ENCODE measurements around the gene OSCP1.

The OSCP1 gene

DNA sequence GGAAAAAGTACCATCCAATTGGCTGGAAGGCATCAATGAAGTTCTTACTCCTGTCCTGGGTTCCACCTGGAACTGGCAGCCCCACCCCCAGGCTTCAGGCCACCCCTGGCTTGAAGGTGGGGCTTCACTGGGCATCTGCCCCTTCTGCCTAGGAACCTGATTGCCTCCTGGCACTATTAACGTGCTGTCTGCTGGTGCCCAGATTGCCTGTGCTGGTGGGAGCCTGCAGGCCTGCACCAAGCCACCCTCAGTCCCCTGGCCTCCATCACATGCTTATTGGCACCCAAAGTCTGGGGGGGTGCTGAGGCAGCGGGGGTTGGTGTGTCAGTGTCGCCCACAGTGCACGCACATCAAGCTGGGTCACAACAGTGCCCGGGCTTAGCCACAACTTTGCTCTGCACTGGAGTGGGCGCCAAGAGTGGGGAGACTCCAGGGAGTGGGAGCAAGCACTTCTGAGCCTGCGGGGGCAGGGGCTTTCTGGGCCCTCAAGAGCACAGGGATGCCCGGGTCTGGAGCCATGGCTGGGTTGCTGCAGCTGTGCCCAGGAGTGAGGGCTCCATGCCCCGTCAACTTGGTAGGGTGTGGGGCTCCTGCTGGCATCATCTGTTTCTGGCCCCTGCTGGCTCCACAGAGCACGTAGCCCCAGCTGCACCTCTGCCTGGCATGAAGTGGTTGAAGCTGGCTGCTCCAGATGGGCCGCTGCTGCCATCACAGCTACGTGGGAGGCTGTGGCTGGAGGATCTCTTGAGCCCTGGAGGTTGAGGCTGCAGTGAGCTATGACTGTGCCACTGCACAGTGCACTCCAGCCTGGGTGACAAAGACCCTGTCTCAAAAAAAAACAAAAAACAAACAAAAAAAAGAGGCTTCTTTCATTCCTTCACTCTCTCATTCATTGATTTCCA is 48.4 kb downstream of the OSCP1 start:
- DNase-seq (ENCODE audit: low read depth): no peak

DNA sequence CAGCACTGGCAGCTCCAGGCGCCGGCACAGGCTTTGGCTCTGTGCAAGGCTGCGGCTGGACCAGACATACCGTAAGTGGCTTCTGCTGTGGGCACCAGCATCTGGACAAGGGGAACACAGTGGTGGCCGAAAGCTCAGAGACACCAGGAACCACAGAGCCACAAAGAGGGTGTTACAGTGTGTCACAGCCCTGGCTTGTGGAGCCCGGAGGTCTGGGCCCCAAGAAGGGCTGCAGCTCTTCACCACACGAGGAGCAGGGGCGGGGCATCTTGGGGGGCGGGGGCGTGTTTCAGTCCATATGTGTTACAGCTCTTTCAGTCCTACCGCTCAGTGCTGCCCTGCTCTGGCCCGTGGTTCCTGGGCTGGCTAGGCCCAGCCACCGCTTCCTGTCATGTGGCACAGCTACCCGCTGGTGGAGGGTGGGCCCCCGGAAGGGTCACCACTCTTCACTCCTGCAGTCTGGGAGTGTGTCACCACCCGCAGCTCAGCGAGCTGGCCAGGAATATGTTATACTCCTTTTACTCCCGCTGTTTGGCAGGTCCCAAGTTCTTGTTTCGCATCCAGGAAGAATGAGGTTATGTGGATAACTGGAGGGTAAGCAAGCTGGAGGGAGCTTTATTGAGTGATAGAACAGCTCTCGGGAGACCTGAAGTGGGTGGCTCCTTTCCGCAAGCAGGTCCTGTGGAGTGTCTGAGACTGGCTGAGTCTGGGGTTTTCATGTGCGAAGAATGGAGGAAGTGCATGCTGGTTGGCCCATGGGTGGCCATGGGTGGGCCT is 49.2 kb downstream of the OSCP1 start:
- DNase-seq (ENCODE audit: low read depth): peak; percentile 28

DNA sequence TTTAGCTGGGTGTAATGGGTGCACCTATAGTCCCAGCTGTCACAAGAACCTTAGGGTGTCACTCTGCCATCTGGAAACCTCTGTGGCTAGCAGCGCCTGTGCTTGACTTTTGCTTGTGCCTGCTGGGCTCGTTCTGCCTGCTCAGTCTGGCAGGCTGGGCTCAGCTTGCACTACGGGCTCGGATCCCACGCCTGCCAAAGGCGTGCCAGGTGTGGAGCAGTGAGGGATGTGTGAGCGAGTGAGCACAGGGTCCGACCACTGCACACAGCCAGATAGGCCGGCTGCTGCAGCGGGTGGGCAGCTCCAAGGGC is 49.8 kb downstream of the OSCP1 start:
- DNase-seq (ENCODE audit: low read depth): no peak

DNA sequence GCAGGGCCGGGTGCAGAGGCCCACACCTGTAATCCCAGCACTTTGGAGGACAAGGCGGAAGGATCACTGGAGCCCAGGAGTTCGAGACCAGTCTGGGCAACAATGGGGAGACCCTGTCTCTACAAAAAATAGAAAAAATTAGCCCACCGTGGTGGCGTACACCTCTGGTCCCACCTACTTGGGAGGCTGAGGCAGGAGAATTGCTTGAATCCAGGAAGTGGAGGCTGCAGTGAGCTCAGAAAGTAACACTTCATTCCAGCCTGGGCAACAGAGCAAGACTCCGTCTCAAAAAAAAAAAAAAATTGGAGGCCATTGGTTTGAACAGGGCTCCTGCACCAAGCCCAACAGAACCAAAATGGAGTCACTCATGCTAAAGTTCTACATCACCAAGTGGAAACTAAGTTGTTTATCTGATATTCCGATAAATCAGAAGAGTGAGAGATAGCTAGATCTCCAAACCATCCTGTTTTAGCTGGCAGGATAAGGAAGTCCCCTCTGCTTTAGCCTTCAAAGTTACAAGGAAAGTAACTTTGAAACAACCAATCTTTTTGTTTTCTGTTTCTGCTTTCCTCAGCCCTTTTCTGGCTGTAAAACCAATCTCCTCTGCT is 51.8 kb downstream of the OSCP1 start:
- no peak for DNase-seq (ENCODE audit: low read depth)

DNA sequence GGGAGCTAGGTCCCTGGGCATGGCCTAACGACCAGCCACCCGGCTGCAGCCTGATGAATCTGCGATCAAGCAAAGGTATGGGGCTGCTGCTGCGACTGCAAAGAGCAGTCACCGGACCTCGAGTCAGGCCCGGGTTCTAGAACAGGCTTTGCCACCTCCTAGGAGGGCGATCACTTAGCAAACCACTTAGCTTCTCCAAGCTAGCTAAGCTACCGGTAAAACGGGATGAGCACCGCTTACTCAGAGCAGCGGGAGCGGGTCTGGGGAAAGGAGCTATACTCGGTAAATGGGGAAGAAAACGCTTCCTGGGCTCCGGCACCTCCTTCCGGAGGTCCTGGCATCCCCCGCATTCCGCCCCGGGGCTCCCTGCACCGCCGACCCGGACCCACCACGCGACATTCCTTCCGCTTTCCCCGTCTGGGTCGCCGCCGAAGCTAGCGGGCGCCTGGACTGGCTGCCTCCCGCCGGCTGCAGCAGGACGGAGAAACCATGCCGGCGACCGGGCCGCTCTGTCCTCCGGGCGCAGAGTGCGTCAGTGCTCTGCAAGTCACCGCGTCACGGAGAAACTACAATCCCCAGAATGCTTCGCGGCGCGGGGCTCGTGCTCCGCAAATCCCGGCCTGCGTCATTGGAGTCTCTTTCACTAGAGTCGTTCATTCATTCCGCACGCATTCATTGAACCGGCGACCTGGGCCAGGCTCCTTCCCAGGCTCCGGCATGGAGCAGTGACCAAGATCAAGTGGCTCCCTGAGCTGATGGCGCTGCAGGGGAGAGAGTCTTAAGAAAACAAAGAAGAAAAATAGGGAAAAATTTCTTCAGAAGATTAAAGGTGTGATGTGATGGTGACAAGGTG is 52.6 kb downstream of the OSCP1 start, which contains the start of gene LSM10:
Gene LSM10 (minus strand): TSS at position 531 of the 853 bp plus-strand sequence. CDS start 3,779 bp downstream, outside the sequence.
- DNase-seq (ENCODE audit: low read depth): peak; percentile 87

DNA sequence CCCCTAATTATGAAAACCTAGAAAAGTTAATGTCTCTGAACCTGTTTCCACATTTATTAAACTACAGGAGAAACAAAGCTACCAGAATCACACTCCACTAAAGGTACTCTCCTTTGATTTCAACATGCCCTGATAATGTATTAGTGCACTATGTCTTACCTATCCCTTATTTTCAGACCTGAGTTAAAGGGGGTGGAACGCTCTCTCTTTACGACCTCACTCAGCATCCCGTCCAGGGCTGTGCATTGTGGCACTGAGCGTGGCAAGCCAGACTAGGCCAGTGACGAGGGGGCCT is 53.2 kb downstream of the OSCP1 start:
- DNase-seq (ENCODE audit: low read depth): peak; percentile 12

DNA sequence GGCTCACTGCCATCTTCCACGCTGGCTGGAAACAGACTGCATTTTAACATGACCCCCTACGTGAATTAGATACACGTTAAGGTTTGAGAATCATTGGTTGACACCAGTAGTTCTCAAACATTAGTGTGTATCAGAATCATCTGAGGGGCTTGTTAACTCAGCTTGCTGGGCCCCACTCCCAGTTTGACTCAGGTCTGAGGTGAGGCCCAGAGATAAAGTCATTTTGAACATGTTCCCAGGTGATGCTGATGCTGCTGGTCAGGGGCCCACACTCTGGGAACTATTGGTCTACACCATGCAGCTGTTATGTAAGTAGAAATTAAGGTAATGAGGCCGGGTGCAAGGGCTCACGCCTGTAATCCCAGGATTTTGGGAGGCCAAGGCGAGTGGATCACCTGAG is 53.9 kb downstream of the OSCP1 start:
- no peak for DNase-seq (ENCODE audit: low read depth)

DNA sequence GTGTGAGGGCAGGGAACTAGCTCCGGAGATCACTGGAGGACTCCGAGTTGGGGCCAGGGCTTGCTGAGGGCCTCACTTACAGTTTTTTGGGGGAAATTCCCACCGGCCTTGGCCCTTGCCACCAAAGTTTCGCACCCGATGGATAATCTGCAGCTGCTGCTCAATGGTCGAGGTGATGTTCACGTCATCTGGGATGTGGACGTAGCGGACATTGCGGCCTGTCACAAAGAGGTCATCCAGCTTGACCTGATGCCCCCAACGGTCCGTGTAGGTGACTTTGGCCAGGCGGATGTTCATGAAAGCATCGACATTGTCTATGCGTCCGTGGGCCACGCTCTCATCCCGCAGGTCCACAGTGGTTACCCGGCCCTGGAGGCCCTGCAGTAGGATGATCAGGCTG is 56.6 kb downstream of the OSCP1 start:
- DNase-seq (ENCODE audit: low read depth): no peak

DNA sequence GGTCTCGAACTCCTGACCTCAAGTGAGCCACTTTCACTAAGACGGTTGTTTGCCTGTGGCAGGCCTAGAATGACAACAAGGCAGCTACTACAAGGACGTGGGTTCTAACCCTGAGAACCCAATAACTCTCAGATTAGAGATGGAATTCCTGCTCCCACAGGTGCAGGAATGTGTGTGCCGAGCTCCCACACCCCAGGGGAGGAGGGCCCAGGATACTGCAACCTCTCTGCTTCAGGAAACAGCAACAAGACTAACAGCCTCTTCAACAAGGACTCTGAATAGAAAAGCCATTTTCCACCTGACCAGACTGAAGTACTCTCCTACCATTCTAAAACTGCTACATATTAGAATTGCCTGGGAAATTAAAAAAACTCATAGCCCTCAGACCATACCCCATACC is 57.4 kb downstream of the OSCP1 start:
- no peak for DNase-seq (ENCODE audit: low read depth)

DNA sequence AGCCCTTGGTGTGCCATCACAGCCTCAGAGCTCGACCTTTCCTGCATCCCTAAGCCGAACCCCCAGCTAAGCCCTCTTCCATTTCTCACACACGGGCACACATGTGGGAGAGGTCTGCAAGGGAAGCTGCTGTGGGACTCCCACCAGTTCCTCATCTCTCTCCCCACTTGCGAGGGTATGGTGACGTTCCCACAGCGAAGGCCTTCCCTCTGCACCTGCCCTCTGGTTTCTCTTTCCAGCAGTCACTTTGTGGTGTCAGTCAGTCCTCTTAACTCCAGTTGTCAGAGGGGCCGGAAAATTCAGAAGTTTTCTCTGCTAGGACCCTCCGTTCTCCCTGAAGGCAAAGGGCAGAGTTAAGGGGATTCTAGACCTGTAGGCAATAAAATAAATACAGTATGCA is 59.0 kb downstream of the OSCP1 start:
- DNase-seq (ENCODE audit: low read depth): no peak

DNA sequence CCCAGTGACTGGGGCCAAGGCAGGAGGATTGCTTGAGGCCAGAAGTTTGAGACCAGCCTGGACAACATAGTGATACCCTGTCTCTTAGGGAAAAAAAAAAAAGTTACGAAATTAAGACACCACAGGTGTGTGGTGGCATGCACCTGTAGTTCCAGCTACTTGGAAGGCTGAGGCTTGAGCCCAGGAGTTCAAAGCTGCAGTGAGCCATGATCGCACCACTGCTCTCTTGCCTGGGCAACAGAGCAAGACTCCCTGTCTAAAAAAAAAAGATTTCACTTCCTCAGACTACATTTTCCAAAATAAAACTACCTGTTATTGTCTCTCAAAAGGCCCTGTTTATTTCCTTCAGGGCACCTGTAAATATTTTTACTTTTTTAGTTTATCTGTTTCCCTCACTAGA is 59.8 kb downstream of the OSCP1 start:
- no peak for DNase-seq (ENCODE audit: low read depth)

DNA sequence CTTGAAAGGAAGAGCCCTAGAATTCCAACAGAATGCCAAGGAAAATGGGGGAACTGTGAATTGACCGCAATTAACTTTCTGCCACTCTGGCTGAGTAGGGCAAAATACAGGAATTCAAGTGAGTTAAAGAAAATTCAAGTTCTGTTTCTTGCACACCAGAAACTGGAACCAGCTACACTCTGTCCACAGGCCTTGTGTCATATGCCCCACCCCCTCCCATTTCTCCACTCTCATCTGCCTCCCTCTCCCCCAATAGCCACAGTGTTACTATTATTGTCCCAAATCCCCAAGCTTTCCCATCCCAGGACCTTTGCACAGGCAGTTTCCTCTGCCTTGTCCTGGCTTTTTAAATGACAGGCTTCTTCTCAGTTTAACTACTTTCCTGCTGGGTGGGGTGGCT is 60.3 kb downstream of the OSCP1 start:
- no peak for DNase-seq (ENCODE audit: low read depth)

DNA sequence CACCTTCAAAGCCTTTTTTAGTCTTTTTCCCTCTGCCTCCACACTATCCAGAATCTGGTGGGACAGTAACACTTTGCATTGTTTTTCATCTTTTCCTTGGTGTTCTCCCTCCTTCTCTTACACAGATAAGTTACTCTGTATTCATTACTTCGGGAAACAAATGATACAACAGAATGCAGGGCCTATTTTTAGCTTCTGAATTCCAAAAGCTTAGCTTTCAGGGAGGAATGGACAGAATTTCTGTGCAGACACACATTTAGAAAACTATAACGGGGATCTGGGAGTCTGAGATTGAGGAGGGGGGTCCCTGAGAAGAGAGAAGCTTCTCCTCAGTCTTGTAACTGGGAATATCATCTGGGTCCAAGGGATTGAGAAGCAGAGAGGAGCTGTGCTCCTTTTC is 61.0 kb downstream of the OSCP1 start:
- DNase-seq (ENCODE audit: low read depth): no peak

DNA sequence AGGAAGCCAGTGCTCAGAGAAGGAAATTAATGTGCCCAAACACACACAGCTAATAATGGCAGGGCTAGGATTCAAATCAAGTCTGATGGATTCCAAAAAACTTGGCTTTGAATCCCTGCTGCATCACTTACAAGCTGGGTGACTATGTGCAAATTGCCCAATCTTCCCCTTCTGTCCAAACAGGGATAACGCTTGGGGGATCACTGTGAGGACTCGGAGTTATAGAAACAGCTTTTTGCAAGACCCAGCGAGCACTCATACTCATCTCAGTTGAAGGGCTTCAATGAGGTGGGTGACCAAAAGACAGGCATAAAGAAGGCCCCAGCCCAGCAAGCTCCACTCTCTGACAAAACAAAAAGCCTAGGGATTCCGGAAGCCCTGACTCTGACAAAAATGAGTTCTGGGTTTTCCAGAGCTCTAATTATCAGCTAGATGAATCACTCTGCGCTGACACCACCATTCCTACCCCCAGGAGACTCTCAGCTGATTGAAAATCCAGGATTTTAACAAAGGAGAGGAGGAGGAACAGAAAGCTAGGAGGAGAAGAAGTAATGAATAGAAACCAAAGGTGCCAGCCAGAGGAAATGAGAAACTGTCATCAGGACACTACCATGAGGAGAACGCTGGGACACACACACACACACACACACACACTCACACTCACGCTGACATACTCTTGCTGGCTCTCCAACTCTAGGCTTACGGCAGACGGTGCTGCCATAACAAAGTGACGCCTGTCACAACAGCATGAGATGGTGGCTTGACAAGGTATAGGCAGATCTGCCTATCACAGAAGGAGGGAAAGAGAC is 62.9 kb downstream of the OSCP1 start:
- DNase-seq (ENCODE audit: low read depth): no peak

DNA sequence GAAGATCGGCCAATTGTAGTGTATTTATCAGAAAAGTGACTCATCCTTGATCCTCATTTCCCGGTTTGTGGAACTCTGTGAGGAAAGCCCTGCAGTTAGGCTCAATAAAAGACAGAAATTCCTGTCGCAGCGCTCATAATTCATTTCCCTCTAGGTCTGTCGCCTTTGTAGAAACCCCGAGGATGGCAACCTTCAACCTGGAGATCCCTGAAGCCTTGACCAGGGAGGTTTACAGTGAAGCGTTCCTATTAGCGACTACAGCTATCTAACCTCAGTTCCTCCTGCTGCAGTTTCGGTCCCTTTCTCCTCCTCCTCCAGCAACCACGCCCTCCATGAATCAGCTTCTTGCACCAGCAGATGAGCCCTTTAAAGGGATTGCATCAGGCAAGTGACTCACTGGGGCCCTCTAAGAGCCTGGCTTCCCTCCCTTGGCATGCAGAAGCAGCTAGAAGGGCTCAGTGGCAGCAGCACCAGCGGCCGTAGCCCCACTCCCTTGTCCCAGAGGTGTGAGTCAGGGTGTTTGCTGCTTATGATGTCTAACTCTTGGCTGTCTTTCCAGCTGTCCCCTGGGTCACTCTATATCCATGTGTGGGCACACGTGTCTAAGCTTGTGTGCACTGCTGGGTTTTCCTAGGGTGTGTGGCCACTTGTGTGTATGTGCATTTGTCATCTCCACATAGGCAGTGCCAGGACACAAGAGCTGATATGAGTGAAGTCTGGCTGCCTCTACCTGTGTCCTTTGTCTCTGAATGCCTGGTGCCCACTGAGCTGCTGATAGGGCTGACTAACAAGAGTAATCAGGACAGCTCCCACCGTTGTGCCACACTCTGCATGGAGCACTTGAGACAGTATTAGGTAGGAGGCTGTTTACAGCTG is 63.7 kb downstream of the OSCP1 start:
- peak; percentile 73 for DNase-seq (ENCODE audit: low read depth)

DNA sequence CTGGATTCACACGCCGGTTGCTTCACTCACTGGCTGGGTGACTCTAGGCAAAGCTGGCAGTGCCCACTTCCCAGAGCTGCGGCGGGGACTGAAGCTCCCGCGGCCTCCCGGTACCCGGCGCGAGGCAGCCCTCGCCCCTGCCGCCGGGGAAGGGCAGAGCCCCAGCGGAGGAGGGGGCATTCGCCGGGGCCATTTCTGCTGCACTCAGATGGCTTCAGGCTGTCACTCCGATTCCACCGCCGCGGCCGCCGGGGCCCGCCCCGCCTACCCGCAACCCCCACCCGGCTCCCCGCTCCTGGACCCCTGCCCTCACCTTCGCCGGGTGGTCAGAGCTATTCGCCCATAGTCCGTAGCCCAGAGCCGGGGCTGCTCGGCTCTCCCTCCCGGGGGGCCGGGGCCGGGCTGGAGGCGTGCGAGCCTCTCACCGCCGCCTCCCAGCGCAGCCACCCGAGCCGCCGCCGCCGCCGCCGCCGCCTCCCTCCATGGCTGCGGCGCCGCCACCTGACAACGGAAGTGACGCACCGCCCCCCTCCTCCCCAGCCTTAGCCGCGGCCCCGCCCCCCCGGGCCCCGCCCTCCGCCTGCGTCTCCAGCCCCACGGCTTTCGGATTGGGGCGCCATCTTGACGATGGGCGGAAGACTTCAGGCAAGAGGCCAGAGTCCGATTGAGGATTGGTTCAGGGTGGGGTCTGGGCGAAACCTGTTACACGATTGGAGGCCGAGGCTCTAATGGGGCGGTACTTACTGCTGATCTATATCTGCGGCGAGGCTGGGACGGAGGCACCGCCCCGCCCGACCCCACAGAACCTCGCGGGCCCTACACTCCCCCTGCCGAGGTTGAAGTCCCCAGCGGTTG is 64.6 kb downstream of the OSCP1 start, which contains the start of gene STK40:
Gene STK40 (minus strand): TSS at position 515 of the 855 bp plus-strand sequence. CDS start 24,592 bp downstream, outside the sequence.
- peak; percentile 96 for DNase-seq (ENCODE audit: low read depth)

DNA sequence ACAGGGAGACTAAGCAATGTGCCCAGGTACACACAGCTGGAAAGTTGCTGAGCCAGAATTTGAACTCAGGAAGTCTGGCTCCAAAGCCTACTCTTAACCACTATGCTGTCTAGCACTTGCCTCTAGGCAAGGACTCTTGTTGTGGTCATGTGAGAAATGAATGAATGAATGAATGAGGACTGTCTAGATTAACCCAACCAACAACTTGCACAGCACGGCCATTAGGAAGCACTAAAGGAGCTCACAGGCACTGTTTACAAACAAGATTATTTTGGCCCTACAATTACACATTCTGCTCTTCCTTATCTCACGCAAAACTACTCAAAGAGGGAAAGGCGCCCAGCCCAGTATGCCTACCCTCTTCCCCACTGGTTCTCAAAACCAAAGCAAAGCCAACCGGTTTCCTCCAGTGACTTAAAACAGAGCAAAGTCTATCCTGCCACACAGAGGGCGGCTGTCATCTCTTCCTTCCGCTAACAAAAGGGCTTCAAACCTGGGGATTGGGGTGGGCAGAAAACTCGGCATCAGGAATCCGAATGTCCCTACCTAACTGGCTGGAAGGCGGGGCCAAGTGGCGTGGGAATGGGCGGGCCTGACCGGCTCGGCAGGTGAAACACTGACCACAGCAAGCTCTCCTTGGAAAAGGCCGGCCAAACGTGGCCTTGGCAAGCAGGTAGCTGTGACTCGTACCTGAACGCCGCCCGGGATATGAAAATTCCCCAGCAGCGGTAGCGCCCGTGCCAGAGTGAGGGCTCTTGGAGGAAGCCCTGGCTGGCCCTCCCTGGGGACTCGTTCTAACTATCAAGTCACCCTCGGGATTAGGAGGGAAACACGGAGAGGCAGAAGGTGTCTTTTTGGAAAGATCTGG is 65.5 kb downstream of the OSCP1 start:
- DNase-seq (ENCODE audit: low read depth): no peak

DNA sequence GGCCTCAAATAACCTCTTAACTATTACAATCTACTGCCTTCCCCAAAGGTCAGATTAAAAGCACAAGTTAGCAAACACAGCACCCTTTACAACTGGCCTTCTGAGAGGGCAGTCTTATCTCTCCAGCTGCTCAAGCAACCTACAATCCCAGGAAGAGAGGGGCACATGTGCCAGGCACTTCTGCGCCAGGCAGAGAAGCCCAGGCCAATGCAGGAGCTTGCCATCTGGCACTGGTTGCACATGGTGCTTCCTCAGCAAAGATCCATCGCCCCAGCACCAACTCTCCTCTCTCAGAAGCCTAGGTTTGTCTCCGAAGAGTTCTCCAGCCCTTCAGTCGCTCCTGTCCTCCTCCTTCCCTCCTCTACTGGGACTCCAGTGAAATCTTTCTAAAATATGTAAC is 67.0 kb downstream of the OSCP1 start:
- no peak for DNase-seq (ENCODE audit: low read depth)
